Measurements from ENCODE around the gene ART3. TPM values are rescaled to one million over a fixed set of nuclear protein-coding genes. Genes with fewer than 3 reads are reported as not detected.

The ART3 gene
- polyA plus RNA-seq, 1 donor from 2014 or later = 0.25 TPM

GRCh38 chr4:76141241-76141640, 66.7 kb downstream of the ART3 start:
- TF ChIP-seq CTCF (IDR thresholded peaks at IDR 0.05; ENCODE audit: poor library complexity, severe bottlenecking) (no peak), EP300 (conservative IDR thresholded peaks at IDR 0.05; ENCODE audit: poor library complexity, severe bottlenecking) (no peak), POLR2AphosphoS5 (IDR thresholded peaks at IDR 0.05) (no peak), MXI1 (conservative IDR thresholded peaks at IDR 0.05; ENCODE audit: poor library complexity, severe bottlenecking) (no peak), EZH2 (IDR thresholded peaks at IDR 0.05; ENCODE audit: borderline replicate concordance, insufficient read depth, low read length, poor library complexity, severe bottlenecking) (no peak), REST (IDR thresholded peaks at IDR 0.05; ENCODE audit: borderline replicate concordance) (no peak), TAF1 (IDR thresholded peaks at IDR 0.05; ENCODE audit: low read depth) (no peak), SMC3 (conservative IDR thresholded peaks at IDR 0.05; ENCODE audit: poor library complexity) (no peak), RAD21 (conservative IDR thresholded peaks at IDR 0.05) (no peak)
- H3K4me3 ChIP-seq (ENCODE audit: low read length) = no peak overlapping the region
- H3K9me3 ChIP-seq (ENCODE audit: low read length) = no peaks in the 10 kb centered on the region
- no peaks in the 10 kb centered on the region for H3K36me3 ChIP-seq (ENCODE audit: insufficient read depth, low read length)
- H3K79me2 ChIP-seq (replicated peaks; ENCODE audit: insufficient read depth, low read length) = peaks cover 44% of the 10 kb centered on the region
- H2AFZ ChIP-seq (ENCODE audit: low read depth, low read length) = no peak overlapping the region
- no peak overlapping the region for H3K27ac ChIP-seq (ENCODE audit: low read length)
- no peaks in the 10 kb centered on the region for H3K9me2 ChIP-seq (ENCODE audit: insufficient read depth, low read length)
- H3K27me3 ChIP-seq (ENCODE audit: insufficient read depth, low read depth, low read length) = no peaks in the 10 kb centered on the region
- no peak overlapping the region for H3K9ac ChIP-seq (ENCODE audit: low read length)
- H4K20me1 ChIP-seq (ENCODE audit: insufficient read depth) = no peaks in the 10 kb centered on the region
- no peaks in the 10 kb centered on the region for H3F3A ChIP-seq (ENCODE audit: insufficient read depth, low read length, poor library complexity, severe bottlenecking)
- H3K4me2 ChIP-seq (ENCODE audit: low read length) = no peak overlapping the region

GRCh38 chr4:76144546-76144945, 70.0 kb downstream of the ART3 start:
- Histone ChIP-seq H3K9ac (ENCODE audit: low read length) (no peak overlapping the region), H3K27ac (ENCODE audit: low read length) (no peak overlapping the region), H2AFZ (ENCODE audit: low read depth, low read length) (no peak overlapping the region), H3K27me3 (ENCODE audit: insufficient read depth, low read depth, low read length) (no peaks in the 10 kb centered on the region), H3K79me2 (replicated peaks; ENCODE audit: insufficient read depth, low read length) (peaks cover 54% of the 10 kb centered on the region), H3F3A (ENCODE audit: insufficient read depth, low read length, poor library complexity, severe bottlenecking) (no peaks in the 10 kb centered on the region), H3K4me2 (ENCODE audit: low read length) (no peak overlapping the region), H3K9me3 (ENCODE audit: low read length) (no peaks in the 10 kb centered on the region), H3K9me2 (ENCODE audit: insufficient read depth, low read length) (no peaks in the 10 kb centered on the region), H4K20me1 (ENCODE audit: insufficient read depth) (no peaks in the 10 kb centered on the region), H3K36me3 (ENCODE audit: insufficient read depth, low read length) (no peaks in the 10 kb centered on the region), H3K4me3 (ENCODE audit: low read length) (no peak overlapping the region)
- TF ChIP-seq MXI1 (conservative IDR thresholded peaks at IDR 0.05; ENCODE audit: poor library complexity, severe bottlenecking) (no peak), SMC3 (conservative IDR thresholded peaks at IDR 0.05; ENCODE audit: poor library complexity) (no peak), REST (IDR thresholded peaks at IDR 0.05; ENCODE audit: borderline replicate concordance) (no peak), CTCF (IDR thresholded peaks at IDR 0.05; ENCODE audit: poor library complexity, severe bottlenecking) (no peak), EP300 (conservative IDR thresholded peaks at IDR 0.05; ENCODE audit: poor library complexity, severe bottlenecking) (no peak), POLR2AphosphoS5 (IDR thresholded peaks at IDR 0.05) (no peak), RAD21 (conservative IDR thresholded peaks at IDR 0.05) (no peak), EZH2 (IDR thresholded peaks at IDR 0.05; ENCODE audit: borderline replicate concordance, insufficient read depth, low read length, poor library complexity, severe bottlenecking) (no peak), TAF1 (IDR thresholded peaks at IDR 0.05; ENCODE audit: low read depth) (no peak)

Measured in neural cell (in vitro differentiated cells).